Measurements from ENCODE around the gene FAF1.
"Not testable (repeated sequence)": the region's sequence is repeated elsewhere in the genome, so short reads cannot be mapped to it uniquely, and the experiment has no call there.

The FAF1 gene

GRCh38 chr1:50933770-50934169 lies 26.3 kb downstream of the FAF1 start:
- not testable (repeated sequence) for H3K4me3 ChIP-seq (ENCODE audit: low read depth, low read length); H2AK5ac ChIP-seq (ENCODE audit: low read length); H3K23ac ChIP-seq (ENCODE audit: low read length); H2BK5ac ChIP-seq (ENCODE audit: low read depth, low read length, poor library complexity); H4K91ac ChIP-seq (ENCODE audit: low read depth, low read length); H3K79me2 ChIP-seq (ENCODE audit: control insufficient read depth, insufficient read depth, low read length, poor library complexity); H3K36me3 ChIP-seq (ENCODE audit: control insufficient read depth in 1 of 2, insufficient read depth in 2 of 2, low read length in 2 of 2); H2AFZ ChIP-seq (ENCODE audit: insufficient read depth, low read length, poor library complexity); H2BK120ac ChIP-seq (ENCODE audit: insufficient read depth, low read length, poor library complexity); H3K4me1 ChIP-seq (ENCODE audit: control insufficient read depth in 1 of 2, insufficient read depth in 2 of 2, low read length in 2 of 2); H4K12ac ChIP-seq (ENCODE audit: low read depth, low read length); H2BK12ac ChIP-seq (ENCODE audit: low read length); H3K18ac ChIP-seq (ENCODE audit: low read length); H4K8ac ChIP-seq (ENCODE audit: low read depth, low read length); DNase-seq; H3K9me3 ChIP-seq (ENCODE audit: insufficient read depth, low read depth, low read length); H3K27me3 ChIP-seq (ENCODE audit: insufficient read depth, low read length); H3K14ac ChIP-seq (ENCODE audit: low read length); H3K9ac ChIP-seq (ENCODE audit: low read length); H3K4ac ChIP-seq (ENCODE audit: low read depth, low read length); H3K4me2 ChIP-seq (ENCODE audit: low read length); H3K79me1 ChIP-seq (ENCODE audit: low read length); H3K27ac ChIP-seq (ENCODE audit: low read depth, low read length)
- no CpG with 5 or more reads among the region's 3 CpGs for WGBS (ENCODE audit: extremely low coverage, insufficient coverage, insufficient read length)

- not testable (repeated sequence) for H3K14ac ChIP-seq (ENCODE audit: low read length); H4K12ac ChIP-seq (ENCODE audit: low read depth, low read length); H2BK12ac ChIP-seq (ENCODE audit: low read length); H2BK120ac ChIP-seq (ENCODE audit: insufficient read depth, low read length, poor library complexity); DNase-seq; H3K4ac ChIP-seq (ENCODE audit: low read depth, low read length); H3K4me1 ChIP-seq (ENCODE audit: control insufficient read depth in 1 of 2, insufficient read depth in 2 of 2, low read length in 2 of 2); H3K4me2 ChIP-seq (ENCODE audit: low read length); H3K18ac ChIP-seq (ENCODE audit: low read length); H2AFZ ChIP-seq (ENCODE audit: insufficient read depth, low read length, poor library complexity); H3K79me2 ChIP-seq (ENCODE audit: control insufficient read depth, insufficient read depth, low read length, poor library complexity); H3K27ac ChIP-seq (ENCODE audit: low read depth, low read length); H4K8ac ChIP-seq (ENCODE audit: low read depth, low read length); H3K4me3 ChIP-seq (ENCODE audit: low read depth, low read length); H3K23ac ChIP-seq (ENCODE audit: low read length); H2AK5ac ChIP-seq (ENCODE audit: low read length); H2BK5ac ChIP-seq (ENCODE audit: low read depth, low read length, poor library complexity); H3K36me3 ChIP-seq (ENCODE audit: control insufficient read depth in 1 of 2, insufficient read depth in 2 of 2, low read length in 2 of 2); H3K9me3 ChIP-seq (ENCODE audit: insufficient read depth, low read depth, low read length); H3K27me3 ChIP-seq (ENCODE audit: insufficient read depth, low read length); H3K9ac ChIP-seq (ENCODE audit: low read length); H3K79me1 ChIP-seq (ENCODE audit: low read length); H4K91ac ChIP-seq (ENCODE audit: low read depth, low read length)
- no CpG with 5 or more reads among the region's 4 CpGs for WGBS (ENCODE audit: extremely low coverage, insufficient coverage, insufficient read length)
Observed at GRCh38 chr1:50932043-50932442, 28.0 kb downstream of the FAF1 start.

- Histone ChIP-seq H2AK5ac (ENCODE audit: low read length) (no peak overlapping the region), H3K79me2 (ENCODE audit: control insufficient read depth, insufficient read depth, low read length, poor library complexity) (no peaks in the 10 kb centered on the region), H2BK12ac (ENCODE audit: low read length) (no peak overlapping the region), H3K4ac (ENCODE audit: low read depth, low read length) (no peak overlapping the region), H2BK120ac (ENCODE audit: insufficient read depth, low read length, poor library complexity) (no peak overlapping the region), H2AFZ (ENCODE audit: insufficient read depth, low read length, poor library complexity) (no peak overlapping the region), H4K91ac (ENCODE audit: low read depth, low read length) (no peak overlapping the region), H4K8ac (ENCODE audit: low read depth, low read length) (no peak overlapping the region), H3K4me1 (ENCODE audit: control insufficient read depth in 1 of 2, insufficient read depth in 2 of 2, low read length in 2 of 2) (no peaks in the 10 kb centered on the region), H3K79me1 (ENCODE audit: low read length) (no peaks in the 10 kb centered on the region), H3K23ac (ENCODE audit: low read length) (no peak overlapping the region), H2BK5ac (ENCODE audit: low read depth, low read length, poor library complexity) (no peak overlapping the region), H4K12ac (ENCODE audit: low read depth, low read length) (no peak overlapping the region), H3K27ac (ENCODE audit: low read depth, low read length) (no peak overlapping the region), H3K4me2 (ENCODE audit: low read length) (no peak overlapping the region), H3K9me3 (ENCODE audit: insufficient read depth, low read depth, low read length) (no peaks in the 10 kb centered on the region), H3K36me3 (ENCODE audit: control insufficient read depth in 1 of 2, insufficient read depth in 2 of 2, low read length in 2 of 2) (no peaks in the 10 kb centered on the region), H3K4me3 (ENCODE audit: low read depth, low read length) (no peak overlapping the region), H3K14ac (ENCODE audit: low read length) (no peak overlapping the region), H3K18ac (ENCODE audit: low read length) (no peak overlapping the region), H3K9ac (ENCODE audit: low read length) (no peak overlapping the region), H3K27me3 (ENCODE audit: insufficient read depth, low read length) (no peaks in the 10 kb centered on the region)
- no CpG with 5 or more reads among the region's 6 CpGs for WGBS (ENCODE audit: extremely low coverage, insufficient coverage, insufficient read length)
- peak in 1 of 2 donors; percentile 38 for DNase-seq
Observed at GRCh38 chr1:50930965-50931737, 28.9 kb downstream of the FAF1 start.

- Histone ChIP-seq H2AK5ac (ENCODE audit: low read length) (no peak overlapping the region), H3K23ac (ENCODE audit: low read length) (no peak overlapping the region), H3K79me1 (ENCODE audit: low read length) (no peaks in the 10 kb centered on the region), H3K4me1 (ENCODE audit: control insufficient read depth in 1 of 2, insufficient read depth in 2 of 2, low read length in 2 of 2) (no peaks in the 10 kb centered on the region), H3K4me2 (ENCODE audit: low read length) (no peak overlapping the region), H3K27me3 (ENCODE audit: insufficient read depth, low read length) (no peaks in the 10 kb centered on the region), H3K79me2 (ENCODE audit: control insufficient read depth, insufficient read depth, low read length, poor library complexity) (no peaks in the 10 kb centered on the region), H2BK5ac (ENCODE audit: low read depth, low read length, poor library complexity) (no peak overlapping the region), H4K12ac (ENCODE audit: low read depth, low read length) (no peak overlapping the region), H3K27ac (ENCODE audit: low read depth, low read length) (no peak overlapping the region), H3K4ac (ENCODE audit: low read depth, low read length) (no peak overlapping the region), H2BK120ac (ENCODE audit: insufficient read depth, low read length, poor library complexity) (no peak overlapping the region), H2BK12ac (ENCODE audit: low read length) (no peak overlapping the region), H3K18ac (ENCODE audit: low read length) (no peak overlapping the region), H3K14ac (ENCODE audit: low read length) (no peak overlapping the region), H2AFZ (ENCODE audit: insufficient read depth, low read length, poor library complexity) (no peak overlapping the region), H3K9me3 (ENCODE audit: insufficient read depth, low read depth, low read length) (no peaks in the 10 kb centered on the region), H3K9ac (ENCODE audit: low read length) (no peak overlapping the region), H4K8ac (ENCODE audit: low read depth, low read length) (no peak overlapping the region), H3K36me3 (ENCODE audit: control insufficient read depth in 1 of 2, insufficient read depth in 2 of 2, low read length in 2 of 2) (no peaks in the 10 kb centered on the region), H3K4me3 (ENCODE audit: low read depth, low read length) (no peak overlapping the region), H4K91ac (ENCODE audit: low read depth, low read length) (no peak overlapping the region)
- DNase-seq = no peak
Observed at GRCh38 chr1:50930193-50930592, 29.9 kb downstream of the FAF1 start.
